Measurements from ENCODE around the gene AK3.

AK3 gene

GRCh38 chr9:4721736-4722135 is 19.3 kb downstream of the AK3 start:
- H3K4me3 ChIP-seq (ENCODE audit: low read length) = no peak overlapping the region
- DNase-seq (ENCODE audit: low read depth) = no peak
- TF ChIP-seq, protein P1, sequence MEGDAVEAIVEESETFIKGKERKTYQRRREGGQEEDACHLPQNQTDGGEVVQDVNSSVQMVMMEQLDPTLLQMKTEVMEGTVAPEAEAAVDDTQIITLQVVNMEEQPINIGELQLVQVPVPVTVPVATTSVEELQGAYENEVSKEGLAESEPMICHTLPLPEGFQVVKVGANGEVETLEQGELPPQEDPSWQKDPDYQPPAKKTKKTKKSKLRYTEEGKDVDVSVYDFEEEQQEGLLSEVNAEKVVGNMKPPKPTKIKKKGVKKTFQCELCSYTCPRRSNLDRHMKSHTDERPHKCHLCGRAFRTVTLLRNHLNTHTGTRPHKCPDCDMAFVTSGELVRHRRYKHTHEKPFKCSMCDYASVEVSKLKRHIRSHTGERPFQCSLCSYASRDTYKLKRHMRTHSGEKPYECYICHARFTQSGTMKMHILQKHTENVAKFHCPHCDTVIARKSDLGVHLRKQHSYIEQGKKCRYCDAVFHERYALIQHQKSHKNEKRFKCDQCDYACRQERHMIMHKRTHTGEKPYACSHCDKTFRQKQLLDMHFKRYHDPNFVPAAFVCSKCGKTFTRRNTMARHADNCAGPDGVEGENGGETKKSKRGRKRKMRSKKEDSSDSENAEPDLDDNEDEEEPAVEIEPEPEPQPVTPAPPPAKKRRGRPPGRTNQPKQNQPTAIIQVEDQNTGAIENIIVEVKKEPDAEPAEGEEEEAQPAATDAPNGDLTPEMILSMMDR (IDR thresholded peaks at IDR 0.05; ENCODE audit: insufficient read depth, low read depth, low read length, missing control alignments) = no peak

DNA sequence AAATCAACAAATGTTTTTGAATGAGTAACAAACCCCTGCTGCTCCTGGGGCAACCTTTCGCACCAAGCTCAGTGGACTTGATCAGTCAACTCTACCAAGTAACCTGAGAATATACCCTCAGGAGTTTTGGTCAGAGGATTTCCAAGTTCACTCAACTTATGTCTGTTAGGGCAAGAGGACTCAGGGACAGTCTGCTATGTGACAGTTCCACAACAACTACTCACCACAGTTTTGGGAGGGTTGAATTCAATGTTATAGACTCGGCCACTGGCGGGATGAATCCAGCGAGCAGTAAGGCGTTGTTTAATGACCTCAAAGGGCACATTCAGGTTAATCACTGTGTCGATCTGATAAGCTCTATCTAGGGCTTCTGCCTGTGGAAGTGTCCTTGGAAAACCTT is 22.1 kb downstream of the AK3 start:
- no peak overlapping the region for H3K4me3 ChIP-seq (ENCODE audit: low read length)
- TF ChIP-seq, protein P1 (IDR thresholded peaks at IDR 0.05; ENCODE audit: insufficient read depth, low read depth, low read length, missing control alignments) = no peak
- DNase-seq (ENCODE audit: low read depth) = no peak

DNA sequence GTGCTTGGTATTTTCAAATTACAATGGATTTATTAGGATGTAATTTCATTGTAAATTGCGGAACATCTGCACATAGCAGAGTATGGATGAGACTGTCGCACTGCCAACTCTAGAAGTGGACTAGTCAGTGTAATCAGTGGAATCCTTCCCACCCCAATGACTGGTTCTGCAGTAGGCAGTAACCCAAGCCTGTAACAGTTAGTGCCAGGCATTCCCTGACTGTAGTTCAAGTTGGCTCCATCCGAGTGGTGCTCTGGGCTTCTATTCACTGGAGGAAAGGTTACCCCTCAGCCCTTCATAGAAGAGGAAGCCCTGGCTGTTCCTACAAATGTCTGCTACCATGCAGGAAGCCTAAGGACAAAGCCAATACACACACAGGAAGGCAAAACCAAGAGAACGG is 23.2 kb downstream of the AK3 start:
- TF ChIP-seq, protein P1 (IDR thresholded peaks at IDR 0.05; ENCODE audit: insufficient read depth, low read depth, low read length, missing control alignments) = no peak
- no peak overlapping the region for H3K4me3 ChIP-seq (ENCODE audit: low read length)
- DNase-seq (ENCODE audit: low read depth) = no peak

DNA sequence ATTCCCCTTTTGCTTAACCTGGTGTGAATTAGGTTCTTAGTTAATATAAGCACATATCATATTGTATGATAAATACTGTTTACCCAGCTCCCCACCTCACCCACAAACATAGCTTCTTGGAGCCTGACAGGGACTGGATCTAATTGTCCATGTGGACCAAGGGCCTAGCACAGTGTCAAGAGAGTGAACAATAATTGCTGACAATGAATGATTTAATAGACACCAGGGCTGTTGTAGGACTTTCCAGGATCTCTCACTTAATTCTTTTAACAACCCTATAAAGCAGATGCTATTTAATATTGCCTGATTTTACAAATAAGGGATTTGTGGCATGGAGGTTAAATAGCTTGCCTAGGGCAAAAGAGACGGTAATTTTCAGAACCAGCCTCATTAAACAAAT is 24.8 kb downstream of the AK3 start:
- no peak for DNase-seq (ENCODE audit: low read depth)
- H3K4me3 ChIP-seq (ENCODE audit: low read length) = no peak overlapping the region
- TF ChIP-seq, protein P1 (IDR thresholded peaks at IDR 0.05; ENCODE audit: insufficient read depth, low read depth, low read length, missing control alignments) = no peak

- TF ChIP-seq, protein P1 (IDR thresholded peaks at IDR 0.05; ENCODE audit: insufficient read depth, low read depth, low read length, missing control alignments) = no peak
- DNase-seq (ENCODE audit: low read depth) = no peak
- H3K4me3 ChIP-seq (ENCODE audit: low read length) = no peak overlapping the region
Measured at GRCh38 chr9:4714266-4715016, 26.6 kb downstream of the AK3 start.

DNA sequence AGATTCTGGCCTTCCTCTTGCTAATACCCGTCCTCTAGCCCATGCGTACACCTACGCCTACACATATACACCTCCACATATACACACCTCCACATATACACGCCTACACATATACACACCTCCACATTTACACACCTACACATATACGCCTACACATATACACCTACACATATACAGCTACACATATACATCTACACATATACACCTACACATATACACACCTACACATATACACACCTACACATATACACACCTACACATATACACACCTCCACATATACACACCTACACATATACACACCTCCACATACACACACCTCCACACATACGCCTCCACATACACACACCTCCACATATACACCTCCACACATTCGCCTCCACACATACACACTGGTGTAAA is 27.2 kb downstream of the AK3 start:
- TF ChIP-seq, protein P1 (IDR thresholded peaks at IDR 0.05; ENCODE audit: insufficient read depth, low read depth, low read length, missing control alignments) = no peak
- no peak for DNase-seq (ENCODE audit: low read depth)
- H3K4me3 ChIP-seq (ENCODE audit: low read length) = no peak overlapping the region

DNA sequence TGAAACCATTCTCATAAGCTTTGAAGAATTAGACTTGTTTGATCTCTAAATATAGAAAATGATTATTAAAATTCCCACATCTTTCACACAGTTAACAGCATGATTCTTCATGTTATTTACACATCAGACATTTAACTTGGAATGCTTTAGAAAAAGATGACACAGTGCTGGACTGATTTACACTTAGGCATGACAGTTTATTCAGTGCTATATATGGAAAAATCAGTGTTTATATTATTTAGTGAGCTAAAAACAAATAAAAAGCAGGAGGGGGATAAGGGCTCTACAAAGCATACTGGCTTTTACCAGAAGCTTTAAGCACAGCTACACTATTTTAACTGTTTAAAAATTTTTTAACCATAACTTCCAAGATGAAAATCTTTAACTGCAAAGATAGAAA is 31.6 kb downstream of the AK3 start:
- no peak for DNase-seq (ENCODE audit: low read depth)
- TF ChIP-seq, protein P1 (IDR thresholded peaks at IDR 0.05; ENCODE audit: insufficient read depth, low read depth, low read length, missing control alignments) = no peak
- H3K4me3 ChIP-seq (ENCODE audit: low read length) = no peak overlapping the region
